Esophagus mucosa (tissue), 1 donor: ENCODE data around the gene PRMT2. TPM values are rescaled to one million over a fixed set of nuclear protein-coding genes. Genes with fewer than 3 reads are reported as not detected.
"Not testable (repeated sequence)": the region's sequence is repeated elsewhere in the genome, so short reads cannot be mapped to it uniquely, and the experiment has no call there.

ENCODE experiments used
- ATAC-seq: fragments of 200-7000 bp; cut with Tn5 transposase; one replicate; pipeline ENCODE4 v1.9.1; 2020
- total RNA-seq: library from RNA; stranded (reverse); gene quantifications from one replicate; pipeline ENCODE4 v1.2.4, GENCODE V29; 2023
- donor health status: DM: yes; HTN: yes; CAD: no.

The PRMT2 gene
- total RNA-seq, 1 donor from 2014 or later, result 71.1 TPM

DNA sequence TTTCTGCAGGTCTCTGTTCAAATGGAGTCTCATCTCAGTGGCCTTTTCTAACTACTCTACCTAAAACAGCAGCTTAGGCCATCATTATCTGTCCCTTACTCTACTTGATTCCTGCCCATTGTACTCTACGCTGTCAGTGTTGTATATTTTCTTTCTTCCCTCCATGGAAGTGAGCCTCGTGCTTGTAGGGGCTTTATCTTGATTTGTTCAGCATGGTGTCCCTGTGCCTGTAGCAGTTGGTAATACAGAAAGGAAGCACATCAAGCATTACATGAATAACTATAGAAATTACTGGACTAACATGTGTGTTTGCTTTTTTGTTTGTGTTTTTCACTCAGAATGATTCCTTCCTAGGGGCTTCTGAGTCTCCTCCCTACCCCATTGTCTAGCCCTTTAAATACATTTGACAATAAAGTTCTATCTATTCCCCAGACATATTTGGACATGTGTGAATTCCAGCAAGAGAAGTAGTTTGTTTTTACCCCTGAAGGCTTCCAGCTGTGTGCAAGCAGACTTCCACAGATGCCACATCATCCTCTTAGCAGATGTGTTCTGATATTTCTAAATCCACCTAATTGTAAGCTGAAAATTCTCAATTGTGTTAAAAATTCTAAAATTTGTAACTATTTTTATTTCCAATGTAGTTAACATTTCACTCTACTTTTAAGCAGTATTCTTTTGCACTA lies 40.3 kb downstream of the PRMT2 start:
- ATAC-seq, result no peak

DNA sequence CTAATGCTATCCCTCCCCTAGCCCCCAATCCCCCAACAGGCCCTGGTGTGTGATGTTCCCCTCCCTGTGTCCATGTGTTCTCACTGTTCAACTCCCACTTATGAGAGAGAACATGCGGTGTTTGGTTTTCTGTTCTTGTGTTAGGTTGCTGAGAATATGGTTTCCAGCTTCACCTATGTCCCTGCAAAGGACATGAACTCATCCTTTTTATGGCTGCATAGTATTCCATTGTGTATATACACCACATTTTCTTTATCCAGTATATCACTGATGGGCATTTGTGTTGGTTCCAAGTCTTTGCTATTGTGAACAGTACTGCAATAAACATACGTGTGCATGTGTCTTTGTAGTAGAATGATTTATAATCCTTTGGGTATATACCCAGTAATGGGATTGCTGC lies 41.1 kb downstream of the PRMT2 start:
- not testable (repeated sequence) for ATAC-seq

DNA sequence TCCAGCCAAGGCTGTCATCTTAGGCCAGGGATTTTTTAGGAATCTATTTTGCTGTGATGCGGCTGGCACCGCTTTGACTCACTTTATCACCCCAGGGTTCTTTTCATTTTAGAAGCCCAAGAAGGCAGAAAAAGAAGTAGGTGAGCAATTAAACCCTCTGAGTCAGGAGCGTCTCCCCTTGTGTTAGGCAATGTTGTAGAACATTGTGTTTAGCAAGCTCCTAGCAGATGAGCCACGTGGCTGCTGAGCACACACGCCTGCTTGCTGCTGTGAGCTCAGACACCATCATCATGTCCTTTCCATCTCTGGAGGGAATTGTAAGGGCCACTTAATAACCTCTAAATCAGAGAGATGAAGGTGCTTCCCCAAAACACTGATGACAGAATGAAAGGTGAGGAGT lies 46.1 kb downstream of the PRMT2 start:
- ATAC-seq, result not testable (repeated sequence)

DNA sequence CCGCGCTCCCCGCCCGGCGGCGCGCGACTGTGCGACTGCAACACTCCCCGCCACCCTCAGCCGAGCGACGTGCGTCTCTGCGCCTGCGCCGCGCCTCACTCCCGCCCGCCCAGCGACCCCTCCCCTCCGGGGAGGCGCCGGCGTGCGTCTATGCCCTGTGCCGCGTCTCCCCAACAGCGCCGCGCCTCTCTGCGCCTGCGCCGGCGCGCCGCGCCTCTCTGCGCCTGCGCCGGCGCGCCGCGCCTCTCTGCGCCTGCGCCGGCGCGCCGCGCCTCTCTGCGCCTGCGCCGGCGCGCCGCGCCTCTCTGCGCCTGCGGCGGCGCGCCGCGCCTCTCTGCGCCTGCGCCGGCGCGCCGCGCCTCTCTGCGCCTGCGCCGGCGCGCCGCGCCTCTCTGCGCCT lies 63.2 kb downstream of the PRMT2 start:
- ATAC-seq, result not testable (repeated sequence)

DNA sequence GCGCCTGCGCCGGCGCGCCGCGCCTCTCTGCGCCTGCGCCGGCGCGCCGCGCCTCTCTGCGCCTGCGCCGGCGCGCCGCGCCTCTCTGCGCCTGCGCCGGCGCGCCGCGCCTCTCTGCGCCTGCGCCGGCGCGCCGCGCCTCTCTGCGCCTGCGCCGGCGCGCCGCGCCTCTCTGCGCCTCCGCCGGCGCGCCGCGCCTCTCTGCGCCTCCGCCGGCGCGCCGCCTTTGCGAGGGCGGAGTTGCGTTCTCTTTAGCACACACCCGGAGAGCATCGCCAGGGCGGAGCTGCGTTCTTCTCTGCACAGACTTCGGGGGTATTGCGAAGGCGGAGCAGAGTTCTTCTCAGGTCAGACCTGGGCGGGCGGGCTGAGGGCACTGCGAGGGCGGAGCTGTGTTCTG lies 63.6 kb downstream of the PRMT2 start:
- not testable (repeated sequence) for ATAC-seq

Other genes with a start within 250 kb of the PRMT2 start
- gene DIP2A, start 176.8 kb upstream of the PRMT2 start, total RNA-seq, result 25.5 TPM
- gene S100B, start 30.6 kb upstream of the PRMT2 start, total RNA-seq, result 0.64 TPM